22Rv1 (cell line): ENCODE measurements around the gene OR51D1.

Source experiments
- CTCF ChIP-seq: fragments of 450-650 bp; IDR thresholded peaks from 2 replicates; pipeline ENCODE4 v1.5.1; 2017; ENCODE audit warnings: mild to moderate bottlenecking
- ZFX ChIP-seq: fragments of 450-650 bp; IDR thresholded peaks from 2 replicates; pipeline ENCODE4 v1.6.1; 2017; ENCODE audit warnings: antibody characterized with exemption, borderline replicate concordance

- no peak for TF ChIP-seq CTCF
- TF ChIP-seq ZFX: no peak
Measured at GRCh38 chr11:4672470-4672869, 35.2 kb downstream of the OR51D1 start.
